Neural cell (in vitro differentiated cells): Measurements from ENCODE around the gene TFPI2.

ENCODE experiments used
- CTCF ChIP-seq: fragments of 450-650 bp; IDR thresholded peaks from 2 replicates; pipeline ENCODE4 v1.5.1; 2014; ENCODE audit warnings: antibody characterized with exemption, mild to moderate bottlenecking, moderate library complexity; ENCODE audit not compliant: poor library complexity, severe bottlenecking
- EP300 ChIP-seq: fragments of 450-650 bp; conservative IDR thresholded peaks from 2 replicates; pipeline ENCODE4 v1.6.1; 2014; ENCODE audit warnings: antibody characterized with exemption, mild to moderate bottlenecking, moderate library complexity; ENCODE audit not compliant: poor library complexity, severe bottlenecking
- EZH2 ChIP-seq: fragments of 200-600, 300-800 bp; shearing (Covaris generic), sonication (generic); IDR thresholded peaks from 2 replicates; pipeline ENCODE4 v1.6.1; 2014; ENCODE audit warnings: antibody characterized with exemption, low read length, borderline replicate concordance, mild to moderate bottlenecking; ENCODE audit not compliant: insufficient read depth, poor library complexity, severe bottlenecking
- RAD21 ChIP-seq: fragments of 450-650 bp; conservative IDR thresholded peaks from 2 replicates; pipeline ENCODE4 v1.6.1; 2014; ENCODE audit warnings: antibody characterized with exemption, mild to moderate bottlenecking, moderate library complexity

- TF ChIP-seq EP300, result no peak
- no peak for TF ChIP-seq CTCF
- no peak for TF ChIP-seq RAD21
- no peak for TF ChIP-seq EZH2
Observed at GRCh38 chr7:93926800-93927199, 36.2 kb upstream of the TFPI2 start.
